GM18499 (cell line): ENCODE data around the gene CD44.

ENCODE experiments used
- ATAC-seq: cut with Tn5 transposase; IDR thresholded peaks from one replicate; pipeline ENCODE4 v1.9.1; 2021; ENCODE audit warnings: moderate number of reproducible peaks; ENCODE audit not compliant: insufficient read depth, unreplicated experiment

The CD44 gene

GRCh38 chr11:35111161-35112055, 27.6 kb upstream of the CD44 start:
- no peak for ATAC-seq

DNA sequence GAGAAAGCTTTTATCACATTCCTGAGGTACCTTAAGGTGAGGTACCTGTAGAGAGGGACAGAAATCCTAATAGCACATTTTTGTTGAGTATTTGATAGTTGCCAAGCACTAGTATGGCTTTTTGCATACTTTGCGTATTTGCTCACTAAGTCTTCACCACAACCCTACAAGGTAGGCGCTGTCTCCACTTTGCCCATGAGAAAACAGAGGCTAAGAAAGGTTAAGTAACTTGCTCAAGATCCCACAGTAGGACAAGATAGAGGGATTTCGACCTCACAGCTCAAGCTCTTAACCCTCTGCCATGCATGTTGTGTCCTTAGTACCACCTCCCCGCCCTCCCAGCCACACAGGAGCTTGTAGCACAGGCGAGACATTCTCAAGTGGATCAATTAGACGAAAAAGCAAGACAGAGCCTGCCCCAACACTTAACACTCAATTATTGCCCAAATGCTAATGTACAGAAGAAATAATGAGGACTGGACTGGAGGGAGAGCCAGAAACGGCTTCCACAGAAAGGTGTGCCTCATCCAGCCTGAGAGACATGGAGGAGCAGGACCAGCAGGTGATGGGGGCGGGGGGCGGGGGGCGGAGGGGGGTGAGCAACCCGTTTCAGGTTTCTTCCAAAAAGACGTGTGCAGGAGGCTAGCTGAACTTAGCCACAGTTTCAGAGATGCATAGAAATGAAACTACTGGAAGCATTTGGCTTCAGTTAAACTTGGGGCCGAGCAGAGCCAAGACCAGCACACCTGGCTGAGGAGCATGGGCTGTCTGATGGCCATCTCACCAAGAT, 26.7 kb upstream of the CD44 start:
- ATAC-seq = no peak

GRCh38 chr11:35112846-35113105, 26.2 kb upstream of the CD44 start:
- ATAC-seq = no peak

DNA sequence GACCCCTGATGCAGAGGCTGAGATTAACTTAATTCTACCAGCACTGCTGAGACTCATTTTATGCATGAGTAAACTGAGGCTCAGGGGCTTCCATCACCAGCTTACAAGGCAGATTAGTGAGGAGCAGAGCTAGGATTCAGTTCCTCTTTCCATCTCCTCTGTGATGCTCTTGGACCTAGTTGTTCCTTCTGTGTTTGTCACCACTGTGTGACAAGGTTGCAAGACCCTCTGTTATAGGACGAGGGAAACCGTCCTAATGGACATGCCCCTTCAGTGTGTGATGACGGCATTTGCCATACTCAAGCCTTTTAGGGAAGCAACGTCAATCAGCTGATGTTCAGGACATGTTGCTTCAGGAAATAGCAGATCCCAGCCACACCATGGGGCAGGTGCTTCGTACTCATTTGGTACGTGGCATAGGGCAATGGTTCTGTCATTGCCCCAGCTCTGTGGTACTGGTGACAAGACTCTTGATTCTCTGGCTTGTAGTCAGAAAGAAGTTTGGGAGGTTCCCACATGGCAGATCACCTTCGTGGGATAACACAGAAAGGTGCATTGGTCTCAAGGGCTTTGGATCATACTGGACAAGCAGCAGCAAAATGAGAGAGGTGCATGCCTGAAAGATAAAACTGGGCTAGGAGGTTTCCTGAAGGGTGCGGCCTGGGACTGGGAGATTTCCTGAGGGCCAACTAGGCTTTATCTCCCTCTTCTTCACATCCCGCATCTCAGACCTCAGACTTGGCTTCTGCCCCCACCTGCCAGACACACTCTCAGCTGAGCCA, 23.9 kb upstream of the CD44 start:
- ATAC-seq = peak; percentile 50

DNA sequence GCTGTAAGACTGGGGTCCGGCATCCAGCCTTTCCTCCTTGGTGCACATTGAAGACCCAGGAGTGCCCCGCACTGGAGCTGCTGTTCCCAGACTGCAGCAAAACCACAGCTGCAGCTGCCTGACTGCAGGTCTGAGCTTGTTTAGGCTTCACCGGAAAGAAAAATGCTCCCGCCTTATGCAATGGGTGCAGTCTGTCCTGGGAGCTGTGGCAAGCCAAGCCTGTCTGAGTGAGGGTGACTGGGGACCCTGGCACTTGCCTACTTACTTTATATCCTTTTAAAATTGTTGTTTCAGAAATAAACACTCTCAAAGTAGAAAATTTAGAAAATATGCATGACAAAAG, 23.3 kb upstream of the CD44 start:
- no peak for ATAC-seq

DNA sequence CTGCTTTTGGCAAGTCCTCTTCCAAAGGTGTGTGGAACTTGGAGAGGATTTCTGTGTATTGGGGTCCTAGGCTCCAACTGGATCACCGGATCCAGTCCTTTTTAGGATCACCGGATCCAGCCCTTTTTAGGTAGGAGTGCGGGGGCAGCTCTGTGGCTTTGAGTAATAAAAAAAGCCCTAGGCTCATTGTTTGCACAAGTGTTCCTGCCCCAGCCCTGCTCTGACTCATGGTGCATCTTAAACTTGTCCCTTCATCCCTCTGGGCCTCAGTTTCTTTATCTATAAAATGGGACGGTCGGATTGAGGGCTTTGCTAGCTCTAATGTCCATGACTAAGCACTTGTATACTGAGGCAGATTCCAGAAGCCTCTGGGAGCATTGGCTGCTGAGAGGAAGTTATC, 22.7 kb upstream of the CD44 start:
- no peak for ATAC-seq

DNA sequence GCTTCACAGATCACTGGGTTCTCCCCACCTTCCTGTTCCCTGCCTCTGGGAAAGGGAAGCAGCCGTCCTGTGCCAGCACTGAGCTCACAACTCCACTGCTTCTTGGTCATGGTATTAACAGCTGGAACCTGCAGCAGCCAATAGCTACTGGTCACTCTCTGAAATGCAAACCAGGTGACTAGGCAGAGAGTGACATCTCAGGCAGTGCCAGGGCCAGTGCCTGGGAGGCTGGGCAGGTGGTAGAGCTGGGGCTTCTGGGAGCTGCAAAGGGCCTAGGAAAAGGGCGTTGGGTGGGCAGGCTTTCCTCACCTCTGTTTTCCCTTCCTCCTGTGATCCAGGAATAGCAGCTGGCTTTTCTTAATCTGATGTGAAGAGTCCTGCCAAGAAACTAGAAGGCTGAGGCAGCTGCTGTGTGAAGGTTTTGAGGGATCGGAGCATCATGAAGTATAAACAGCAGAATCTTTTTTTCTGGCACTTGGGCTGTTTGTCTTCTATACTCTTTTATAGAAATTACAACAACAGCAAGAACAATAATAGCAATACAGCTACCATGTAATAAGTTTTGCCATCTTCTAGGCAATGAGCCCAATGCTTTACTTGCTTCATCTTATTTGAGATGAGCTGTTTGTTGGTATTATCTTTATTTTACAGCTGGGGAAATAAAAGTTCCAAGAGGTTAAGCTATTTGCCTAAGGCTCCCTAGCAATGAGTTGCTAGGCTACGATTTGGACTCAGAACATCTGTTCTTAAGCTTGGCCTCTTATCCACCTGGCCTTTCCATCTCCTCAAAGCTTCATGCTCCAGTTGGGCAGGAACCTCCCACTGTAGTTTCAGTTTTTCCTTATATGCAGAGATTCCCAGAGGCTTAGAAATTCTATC, 22.0 kb upstream of the CD44 start:
- no peak for ATAC-seq

DNA sequence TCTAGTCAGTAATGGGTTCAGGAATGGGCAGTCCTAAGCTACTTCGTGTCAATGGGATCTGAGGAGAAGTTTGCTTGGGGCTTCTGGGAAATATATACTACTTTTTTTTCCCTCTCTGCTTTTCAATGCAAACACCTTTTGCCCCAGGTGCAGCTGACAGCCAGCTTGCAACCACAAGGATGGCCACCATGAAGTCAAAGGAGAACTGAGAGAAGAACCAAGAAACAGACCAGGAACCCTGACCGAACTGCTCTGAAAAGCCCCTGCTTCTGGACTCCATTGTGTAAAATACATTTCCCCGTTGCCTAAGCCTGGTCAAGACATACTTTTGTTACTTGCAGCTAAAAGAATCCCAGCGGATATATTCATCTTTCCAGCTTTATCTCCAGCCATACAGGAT, 20.1 kb upstream of the CD44 start:
- ATAC-seq = no peak

- no peak for ATAC-seq
Observed at GRCh38 chr11:35121326-35121865, 17.6 kb upstream of the CD44 start.

DNA sequence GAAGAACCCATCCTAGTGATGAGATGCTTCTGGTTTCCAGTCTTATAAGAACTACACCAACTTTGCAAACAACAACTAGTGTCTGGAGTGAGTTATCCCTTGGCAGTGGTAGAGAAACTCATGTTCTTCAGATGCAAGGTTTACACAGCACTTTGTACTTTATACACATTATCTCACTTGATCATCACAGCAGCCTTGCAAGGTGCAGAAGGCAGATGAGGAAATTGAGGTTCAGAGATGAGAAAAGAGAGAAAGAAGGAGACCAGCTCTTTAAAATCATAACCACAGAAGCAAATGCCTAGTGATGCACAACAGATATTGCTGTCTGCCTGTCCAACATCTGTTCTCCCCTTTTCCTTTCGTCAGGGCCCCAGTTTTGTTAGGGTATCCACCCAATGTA, 16.7 kb upstream of the CD44 start:
- no peak for ATAC-seq

DNA sequence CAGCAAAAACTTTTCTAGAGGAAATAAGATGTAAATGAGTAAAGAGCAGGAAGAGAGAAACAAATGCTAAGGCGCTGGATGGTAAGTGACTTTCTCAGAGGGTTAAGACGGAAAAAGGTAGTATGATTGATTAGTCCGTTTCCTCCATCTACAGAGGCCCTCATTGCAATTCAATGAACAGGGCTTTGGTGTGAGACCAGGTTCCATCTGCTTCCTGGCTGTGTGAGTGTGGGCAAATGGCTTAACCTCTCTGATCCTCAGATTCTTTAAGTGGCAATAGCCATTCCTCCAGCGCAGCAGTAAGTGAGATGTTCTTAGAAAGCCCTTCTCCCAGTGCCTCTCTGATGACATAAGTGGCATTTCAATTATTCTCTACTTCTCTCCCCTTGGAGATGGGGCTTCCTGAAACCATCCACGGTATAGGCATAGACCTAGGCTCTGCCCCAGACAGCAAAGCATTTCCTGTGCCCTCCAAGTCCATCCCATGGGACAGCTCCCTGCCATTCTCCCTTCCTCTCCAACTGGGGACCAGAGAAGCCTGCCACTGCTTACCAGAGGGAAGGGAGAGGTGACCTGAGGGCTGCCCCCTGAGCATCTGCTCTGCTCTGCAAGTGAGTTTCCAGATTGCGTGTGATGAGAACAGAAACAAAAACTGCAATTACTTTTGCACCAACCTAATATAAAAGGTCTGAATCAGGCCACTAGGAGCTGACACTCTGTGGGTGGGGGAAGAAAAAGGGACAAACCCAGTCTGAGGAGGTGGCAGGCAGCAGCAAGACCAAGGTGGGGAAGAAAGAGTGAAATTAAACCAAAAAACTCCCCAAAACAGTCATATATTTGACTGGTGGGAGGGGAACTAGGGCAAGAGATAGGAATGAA, 12.7 kb upstream of the CD44 start:
- ATAC-seq = peak; percentile 62

DNA sequence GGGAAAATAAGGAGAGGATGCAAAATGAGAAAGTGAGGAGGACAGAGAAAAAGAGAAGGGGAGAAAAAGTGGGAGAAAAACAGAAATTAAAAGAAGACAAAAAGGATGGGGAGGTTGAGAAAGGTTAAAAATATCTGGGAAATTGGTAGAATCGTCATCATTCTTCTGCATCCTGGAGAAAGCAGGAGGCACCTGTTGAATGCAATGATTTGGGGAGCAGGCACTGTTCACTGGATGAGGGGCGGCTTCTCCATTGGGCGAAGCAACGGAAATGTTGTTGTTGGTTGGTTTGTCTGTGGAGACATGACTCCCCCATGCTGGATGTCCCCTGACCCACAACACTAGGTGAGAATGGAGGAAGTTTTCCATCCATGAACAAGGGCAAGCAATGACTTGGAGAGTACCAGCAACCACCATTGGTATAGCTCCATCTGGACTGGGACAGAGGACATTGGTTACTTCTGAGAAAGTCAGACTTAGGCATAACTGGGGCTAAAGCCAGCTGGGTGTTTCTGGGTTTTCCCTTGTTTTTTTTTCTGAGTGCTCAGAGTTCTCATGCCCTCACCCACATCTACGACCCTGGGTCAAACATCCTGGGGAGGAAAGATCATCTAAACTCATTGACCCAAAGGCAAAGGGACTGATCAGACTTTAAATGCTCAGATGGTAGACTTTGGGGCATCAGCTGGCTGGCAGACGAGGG, 11.9 kb upstream of the CD44 start:
- no peak for ATAC-seq

DNA sequence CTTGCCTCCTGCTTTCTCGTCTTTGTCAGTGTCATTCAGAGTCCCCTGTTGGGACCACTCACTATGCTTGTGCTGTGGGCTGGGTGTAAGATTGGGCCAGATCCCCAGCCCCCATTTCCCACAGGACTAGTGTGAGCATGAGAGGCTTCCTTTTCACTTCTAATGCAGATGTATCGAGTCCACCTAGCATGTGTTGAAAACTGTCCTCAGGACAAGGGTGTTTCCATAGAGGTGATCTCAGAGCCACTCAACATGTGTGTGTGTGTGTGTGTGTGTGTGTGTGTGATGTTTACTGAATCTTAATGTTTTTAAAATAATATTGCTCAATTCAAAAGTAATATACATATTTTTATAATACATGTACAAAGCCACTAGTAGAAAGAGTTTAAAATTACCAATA, 11.4 kb upstream of the CD44 start:
- no peak for ATAC-seq

DNA sequence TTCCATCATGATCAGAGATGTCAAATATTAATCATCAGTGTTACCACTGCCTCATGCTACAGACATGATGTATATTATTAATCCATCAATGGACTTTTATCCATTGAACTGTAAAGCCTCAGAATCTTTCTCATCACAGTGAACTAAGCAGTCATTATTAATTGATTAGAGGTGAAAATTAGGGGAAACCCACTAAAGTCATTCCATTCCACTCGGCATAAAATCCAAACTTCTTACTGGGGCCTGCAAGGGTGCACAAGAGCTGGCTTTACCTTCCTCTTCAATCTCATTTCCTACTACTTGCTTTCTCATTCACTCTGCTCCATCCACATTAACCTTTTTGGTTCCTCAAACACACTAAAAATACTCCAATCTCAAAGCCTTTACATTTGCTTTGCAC, 7.9 kb upstream of the CD44 start:
- ATAC-seq = no peak

DNA sequence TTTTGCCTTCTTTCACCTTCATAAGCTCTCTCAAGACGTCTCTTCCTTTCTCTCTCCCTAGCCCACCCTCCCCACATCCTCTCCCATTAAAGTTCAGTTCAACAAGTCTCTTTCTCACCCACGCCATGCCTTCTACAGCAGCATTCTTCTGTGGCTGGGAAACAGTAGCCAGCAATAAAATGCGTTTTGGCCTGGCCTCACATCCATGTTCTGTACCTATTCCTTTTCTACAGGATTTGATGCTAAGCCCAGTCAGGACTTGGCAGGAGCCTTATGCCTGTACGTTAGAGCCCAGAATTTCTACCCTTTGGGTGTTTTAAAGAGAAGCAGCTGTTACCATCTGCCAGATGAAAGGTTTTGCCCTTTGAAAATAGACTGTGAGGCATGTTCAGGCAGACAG, 7.1 kb upstream of the CD44 start:
- no peak for ATAC-seq

GRCh38 chr11:35133656-35134055, 5.3 kb upstream of the CD44 start:
- ATAC-seq = no peak

- no peak for ATAC-seq
Observed at GRCh38 chr11:35134403-35135148, 4.4 kb upstream of the CD44 start.

GRCh38 chr11:35135222-35135621, 3.7 kb upstream of the CD44 start:
- ATAC-seq = no peak
